DND-41 (cell line): ENCODE results near the gene MAN1B1.

Source experiments
- CTCF ChIP-seq: IDR thresholded peaks from 2 replicates; pipeline ENCODE4 v1.5.1; 2012; ENCODE audit warnings: borderline replicate concordance, low read length, moderate library complexity, mild to moderate bottlenecking; ENCODE audit not compliant: poor library complexity, severe bottlenecking; ENCODE audit errors: extremely low read depth
- EZH2 ChIP-seq: IDR thresholded peaks from 3 replicates; pipeline ENCODE4 v1.6.1; 2012; ENCODE audit warnings: borderline replicate concordance, low read depth, mild to moderate bottlenecking, moderate library complexity, low read length, inconsistent platforms; ENCODE audit not compliant: severe bottlenecking

DNA sequence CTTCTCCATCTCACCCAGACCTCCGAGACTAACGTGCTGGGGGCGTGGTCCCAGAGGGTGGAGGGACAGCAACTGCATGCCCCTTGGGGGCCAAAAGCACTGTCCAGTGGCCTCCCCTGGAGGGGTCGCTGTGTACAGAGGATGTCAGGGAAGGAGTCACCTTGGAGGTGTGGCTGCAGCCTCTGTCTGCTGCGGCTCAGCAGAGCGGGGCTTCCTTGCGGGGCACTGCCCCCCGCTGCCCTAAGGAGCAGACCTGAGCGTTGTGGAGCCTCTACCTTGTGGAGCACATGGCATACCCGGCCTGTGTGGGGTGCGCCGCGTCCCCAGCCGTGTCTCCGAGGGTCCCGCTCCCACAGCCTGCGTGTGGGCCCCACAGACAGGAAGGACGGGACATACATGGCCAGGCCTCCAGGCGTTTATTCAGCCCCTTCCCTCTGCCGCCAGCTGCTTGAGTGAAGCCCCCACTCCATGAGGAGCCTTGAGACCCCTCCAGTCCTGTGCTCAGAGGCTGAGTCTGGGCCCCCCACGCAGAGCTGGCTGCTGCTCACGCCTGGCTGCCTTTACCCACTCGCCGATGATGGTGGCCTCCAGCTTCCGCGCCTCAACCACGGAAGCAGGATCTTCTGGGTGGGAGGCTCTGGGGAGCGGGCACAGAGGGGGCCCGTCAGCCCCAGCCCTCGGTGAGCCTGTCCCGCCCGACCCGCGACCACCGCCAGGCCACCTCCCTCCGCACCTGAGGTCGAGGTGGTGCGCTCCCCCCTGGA is 23.5 kb downstream of the MAN1B1 start:
- TF ChIP-seq CTCF (no peak), EZH2 (no peak)
